Tibial nerve (tissue), 4 donors: Measurements from ENCODE around the gene DPP7.

Experiments used
- CTCF ChIP-seq, 5 experiments: fragments of 200-600 bp in 3 of 5; fragments of 450-650 bp in 2 of 5; sonication (generic) in 3 of 5; IDR thresholded peaks; one replicate each; pipeline ENCODE4 v1.5.1; 2016 to 2019; ENCODE audit warnings: antibody characterized with exemption in 5 of 5, mild to moderate bottlenecking in 3 of 5, moderate library complexity in 2 of 5
- EP300 ChIP-seq, 2 donors: sonication (generic); formaldehyde crosslinking; IDR thresholded peaks; one replicate each; pipeline ENCODE4 v1.6.1; 2017; ENCODE audit warnings: antibody characterized with exemption in 2 of 2, mild to moderate bottlenecking in 1 of 2

DNA sequence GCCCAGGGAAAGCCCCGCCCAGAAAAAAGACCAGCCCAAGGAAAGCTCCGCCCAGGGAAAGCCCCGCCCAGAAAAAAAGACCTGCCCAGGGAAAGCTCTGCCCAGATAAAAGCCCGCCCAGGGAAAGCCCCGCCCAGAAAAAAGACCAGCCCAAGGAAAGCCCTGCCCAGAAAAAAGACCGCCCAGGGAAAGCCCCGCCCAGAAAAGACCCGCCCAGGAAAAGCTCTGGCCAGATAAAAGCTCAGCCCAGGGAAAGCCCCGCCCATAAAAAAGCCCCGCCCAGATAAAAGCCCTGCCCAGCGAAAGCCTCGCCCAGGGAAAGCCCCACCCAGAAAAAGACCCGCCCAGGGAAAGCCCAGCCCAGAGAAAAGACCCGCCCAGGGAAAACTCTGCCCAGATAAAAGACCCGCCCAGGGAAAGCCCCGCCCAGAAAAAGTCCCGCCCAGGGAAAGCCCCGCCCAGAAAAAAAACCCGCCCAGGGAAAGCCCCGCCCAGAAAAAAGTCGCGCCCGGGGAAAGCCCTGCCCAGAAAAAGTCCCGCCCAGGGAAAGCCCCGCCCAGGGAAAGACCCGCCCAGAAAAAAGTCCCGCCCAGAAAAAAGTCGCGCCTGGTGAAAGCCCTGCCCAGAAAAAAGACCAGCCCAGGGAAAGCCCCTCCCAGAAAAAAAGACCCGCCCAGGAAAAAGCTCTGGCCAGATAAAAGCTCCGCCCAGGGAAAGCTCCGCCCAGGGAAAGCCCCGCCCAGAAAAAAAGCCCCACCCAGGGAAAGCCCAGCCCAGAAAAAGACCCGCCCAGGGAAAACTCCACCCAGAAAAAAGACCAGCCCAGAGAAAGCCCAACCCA lies 36.3 kb upstream of the DPP7 start:
- TF ChIP-seq CTCF (IDR thresholded peaks at IDR 0.05) = no peak
- TF ChIP-seq EP300 (IDR thresholded peaks at IDR 0.05) = no peak
